Mesenchymal stem cell (in vitro differentiated cells and primary cell): ENCODE measurements around the gene RMC1.

ENCODE experiments used
- DNase-seq: peaks from one replicate; pipeline ENCODE4 v3.0.0-alpha.2; 2013
- H2AFZ ChIP-seq: one replicate; pipeline ENCODE4 v1.6.1; 2013; ENCODE audit warnings: low read depth, mild to moderate bottlenecking, control low read depth, inconsistent platforms, low read length, moderate library complexity
- H2AK5ac ChIP-seq: 2 replicates; pipeline ENCODE4 v1.6.1; 2013; ENCODE audit warnings: low read length, moderate library complexity, mild to moderate bottlenecking, inconsistent platforms; ENCODE audit not compliant: severe bottlenecking
- H2BK120ac ChIP-seq: one replicate; pipeline ENCODE4 v1.6.1; 2013; ENCODE audit warnings: low read depth, mild to moderate bottlenecking, inconsistent platforms, low read length, moderate library complexity
- H2BK12ac ChIP-seq, 2 experiments: one replicate each; pipeline ENCODE4 v1.6.1; 2013; ENCODE audit warnings: inconsistent platforms in 2 of 2, low read length in 2 of 2, mild to moderate bottlenecking in 2 of 2, moderate library complexity in 2 of 2, control low read depth in 1 of 2
- H2BK15ac ChIP-seq: one replicate; pipeline ENCODE4 v1.6.1; 2013; ENCODE audit warnings: mild to moderate bottlenecking, low read depth, inconsistent platforms; ENCODE audit not compliant: poor library complexity, severe bottlenecking
- H2BK5ac ChIP-seq: 2 replicates; pipeline ENCODE4 v1.6.1; 2013; ENCODE audit warnings: low read depth, mild to moderate bottlenecking, low read length, control low read depth, inconsistent platforms; ENCODE audit not compliant: poor library complexity, severe bottlenecking
- H3K14ac ChIP-seq, 2 experiments: one replicate each; pipeline ENCODE4 v1.6.1; 2013; ENCODE audit warnings: inconsistent platforms in 2 of 2, low read length in 2 of 2, control low read depth in 1 of 2, mild to moderate bottlenecking in 1 of 2, moderate library complexity in 1 of 2
- H3K18ac ChIP-seq, 2 experiments: one replicate each; pipeline ENCODE4 v1.6.1; 2013; ENCODE audit warnings: inconsistent platforms in 2 of 2, low read length in 2 of 2, control low read depth in 1 of 2, low read depth in 1 of 2, mild to moderate bottlenecking in 1 of 2
- H3K23ac ChIP-seq, 2 experiments: one replicate each; pipeline ENCODE4 v1.6.1; 2013; ENCODE audit warnings: inconsistent platforms in 2 of 2, low read length in 2 of 2, mild to moderate bottlenecking in 2 of 2, moderate library complexity in 2 of 2, control low read depth in 1 of 2
- H3K27ac ChIP-seq: 2 replicates; pipeline ENCODE4 v1.5.1; 2013; ENCODE audit warnings: mild to moderate bottlenecking, moderate library complexity, low read length, control low read depth, inconsistent platforms; ENCODE audit not compliant: poor library complexity, severe bottlenecking
- H3K27me3 ChIP-seq, 2 experiments: 2 replicates each; pipeline versions ENCODE4 v1.6.1 to v1.7.0; 2013; ENCODE audit warnings: low read length in 2 of 2, mild to moderate bottlenecking in 2 of 2, moderate library complexity in 2 of 2, control low read depth in 1 of 2, inconsistent platforms in 1 of 2; ENCODE audit not compliant: control insufficient read depth in 1 of 2, insufficient read depth in 1 of 2
- H3K36me3 ChIP-seq, 2 experiments: 2 replicates each; pipeline versions ENCODE4 v1.6.1 to v1.7.0; 2013; ENCODE audit warnings: low read length in 2 of 2, control low read depth in 1 of 2, inconsistent platforms in 1 of 2, low read depth in 1 of 2, mild to moderate bottlenecking in 1 of 2; ENCODE audit not compliant: insufficient read depth in 2 of 2, control insufficient read depth in 1 of 2
- H3K4ac ChIP-seq, 2 experiments: one replicate each; pipeline ENCODE4 v1.6.1; 2013; ENCODE audit warnings: inconsistent platforms in 2 of 2, low read length in 2 of 2, mild to moderate bottlenecking in 2 of 2, moderate library complexity in 2 of 2, control low read depth in 1 of 2, low read depth in 1 of 2
- H3K4me1 ChIP-seq: 2 replicates; pipeline ENCODE4 v1.6.1; 2013; ENCODE audit warnings: low read depth, low read length, control low read depth; ENCODE audit not compliant: control insufficient read depth, insufficient read depth
- H3K4me2 ChIP-seq: 2 replicates; pipeline ENCODE4 v1.6.1; 2013; ENCODE audit warnings: low read length, mild to moderate bottlenecking, inconsistent platforms; ENCODE audit not compliant: poor library complexity, severe bottlenecking
- H3K4me3 ChIP-seq, 2 experiments: 2 replicates each; pipeline versions ENCODE4 v1.5.1 to v1.7.0; 2013; ENCODE audit warnings: low read length in 2 of 2, mild to moderate bottlenecking in 2 of 2, control low read depth in 1 of 2, low read depth in 1 of 2; ENCODE audit not compliant: insufficient read depth in 1 of 2
- H3K79me1 ChIP-seq: replicated peaks from 2 replicates; pipeline ENCODE4 v1.6.1; 2013; ENCODE audit warnings: mild to moderate bottlenecking, control low read depth, low read length, inconsistent platforms; ENCODE audit not compliant: poor library complexity, severe bottlenecking
- H3K9ac ChIP-seq: 2 replicates; pipeline ENCODE4 v1.7.0; 2013; ENCODE audit warnings: mild to moderate bottlenecking, low read length, moderate library complexity
- H3K9me3 ChIP-seq: 2 replicates; pipeline ENCODE4 v1.7.0; 2013; ENCODE audit warnings: mild to moderate bottlenecking, low read length; ENCODE audit not compliant: control insufficient read depth
- H4K8ac ChIP-seq: one replicate; pipeline ENCODE4 v1.6.1; 2013; ENCODE audit warnings: inconsistent platforms, mild to moderate bottlenecking, low read length, moderate library complexity
- H4K91ac ChIP-seq: one replicate; pipeline ENCODE4 v1.6.1; 2013; ENCODE audit warnings: mild to moderate bottlenecking, low read length, inconsistent platforms
- WGBS: methylation state at CpG from one replicate; pipeline ENCODE4 v1.1.7; 2013; ENCODE audit warnings: mixed read lengths; 5-methylcytosine and 5-hydroxymethylcytosine counted together

The RMC1 gene

DNA sequence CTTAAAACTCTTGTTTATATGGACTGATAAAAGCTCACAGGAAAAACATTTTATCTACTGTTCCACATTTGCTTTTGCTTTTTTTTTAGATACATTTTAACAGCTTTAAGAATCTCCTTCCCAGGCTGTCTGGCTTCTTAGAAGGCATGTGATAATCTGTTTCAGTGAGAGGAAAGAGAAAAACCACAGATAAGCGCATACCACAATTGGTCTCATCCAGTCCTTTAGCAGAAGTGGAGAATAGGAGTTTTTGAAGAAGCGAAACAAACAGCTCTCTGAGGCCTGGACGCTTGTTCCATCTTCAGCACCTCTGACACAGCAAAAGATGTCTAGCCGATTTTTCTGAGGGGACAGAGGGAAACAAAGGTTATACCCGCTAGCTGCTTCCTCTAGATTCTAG is 37.6 kb downstream of the RMC1 start:
- peak; percentile 80 for DNase-seq
- WGBS, result 83% methylated on average over 5 of the region's 5 CpGs
- no peak overlapping the region for H2AFZ ChIP-seq
- H4K91ac ChIP-seq, result no peak overlapping the region
- no peaks in the 10 kb centered on the region for H3K9me3 ChIP-seq
- peaks cover 26% of the 10 kb centered on the region for H3K79me1 ChIP-seq
- H2AK5ac ChIP-seq, result no peak overlapping the region
- no peaks in the 10 kb centered on the region for H3K27me3 ChIP-seq
- H3K9ac ChIP-seq, result no peak overlapping the region
- H2BK15ac ChIP-seq, result no peak overlapping the region
- no peak overlapping the region for H2BK120ac ChIP-seq
- H3K36me3 ChIP-seq, result peaks cover 66 to 99% of the 10 kb centered on the region in 2 experiments
- H4K8ac ChIP-seq, result no peak overlapping the region
- H2BK12ac ChIP-seq, result no peak overlapping the region
- no peak overlapping the region for H3K23ac ChIP-seq
- peaks cover 9% of the 10 kb centered on the region for H3K4me1 ChIP-seq
- no peak overlapping the region for H3K4ac ChIP-seq
- no peak overlapping the region for H2BK5ac ChIP-seq
- H3K14ac ChIP-seq, result no peak overlapping the region
- H3K4me2 ChIP-seq, result no peak overlapping the region
- H3K4me3 ChIP-seq, result no peak overlapping the region
- no peak overlapping the region for H3K27ac ChIP-seq
- H3K18ac ChIP-seq, result no peak overlapping the region

DNA sequence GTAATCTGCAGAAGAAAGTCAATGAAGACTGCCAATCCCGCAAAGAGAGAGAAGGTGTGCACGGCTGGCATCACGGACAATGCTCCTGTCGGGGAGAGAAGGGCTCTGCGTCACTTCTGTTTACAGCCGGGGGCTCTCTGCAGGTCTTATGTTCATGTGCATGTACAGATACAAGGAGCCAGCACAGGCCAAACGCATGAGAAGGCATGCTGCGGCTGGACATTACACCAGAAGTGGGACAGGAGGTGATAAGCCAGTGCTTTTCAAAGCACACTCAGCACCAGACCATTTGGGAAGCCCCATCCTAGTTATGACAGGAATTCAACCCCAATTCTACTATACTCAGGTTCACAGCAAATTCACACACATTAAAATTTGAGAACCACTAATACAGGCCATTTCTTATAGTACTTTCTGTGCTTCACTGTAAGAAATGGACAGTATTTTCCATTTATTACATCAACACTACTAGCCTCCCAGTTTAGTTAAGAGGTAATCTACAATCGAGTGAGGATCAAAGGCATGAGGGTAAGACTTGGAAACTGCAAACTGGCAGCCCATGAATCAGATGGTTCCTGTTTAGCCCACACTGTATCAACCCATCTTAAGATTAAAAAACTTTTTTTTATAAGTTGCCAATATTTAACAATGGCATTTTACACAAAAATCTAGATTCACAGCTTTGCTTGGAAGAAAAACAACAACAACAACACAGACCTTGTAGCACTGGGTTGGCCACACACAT is 38.2 kb downstream of the RMC1 start:
- Histone ChIP-seq H3K27ac (no peak overlapping the region), H2AK5ac (no peak overlapping the region), H3K9me3 (no peaks in the 10 kb centered on the region), H3K4me1 (peaks cover 9% of the 10 kb centered on the region), H3K36me3 (peaks cover 61 to 97% of the 10 kb centered on the region in 2 experiments), H3K27me3 (no peaks in the 10 kb centered on the region), H3K4me3 (no peak overlapping the region), H3K23ac (no peak overlapping the region), H2BK120ac (no peak overlapping the region), H2BK12ac (no peak overlapping the region), H3K9ac (no peak overlapping the region), H3K79me1 (peaks cover 24% of the 10 kb centered on the region), H4K8ac (no peak overlapping the region), H3K4me2 (no peak overlapping the region), H2AFZ (no peak overlapping the region), H3K18ac (no peak overlapping the region), H4K91ac (no peak overlapping the region), H3K4ac (no peak overlapping the region), H2BK5ac (no peak overlapping the region), H3K14ac (no peak overlapping the region), H2BK15ac (no peak overlapping the region)
- 97% methylated on average over 9 of the region's 9 CpGs for WGBS
- no peak for DNase-seq

DNA sequence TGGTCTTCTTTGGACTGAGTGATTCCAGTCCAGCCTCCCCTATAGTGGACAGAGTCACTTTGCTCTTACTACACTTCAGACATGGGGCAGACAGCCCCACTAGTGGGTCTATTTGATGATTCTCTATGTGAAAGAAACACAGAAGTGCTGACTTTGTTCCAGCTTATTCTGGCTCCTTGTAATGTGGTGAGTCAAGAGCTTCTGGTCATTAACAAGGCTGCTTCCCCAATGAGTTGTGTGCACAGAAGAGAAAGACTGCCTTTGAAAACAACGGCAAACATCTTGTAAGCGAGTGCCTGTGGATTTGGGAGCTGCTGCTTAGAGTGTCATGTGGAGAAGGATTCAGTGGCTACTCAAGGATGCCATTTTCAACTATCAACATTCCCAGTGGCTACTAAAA is 39.1 kb downstream of the RMC1 start:
- Histone ChIP-seq H3K23ac (no peak overlapping the region), H3K18ac (no peak overlapping the region), H2BK15ac (no peak overlapping the region), H3K4me1 (peaks cover 11% of the 10 kb centered on the region), H2BK5ac (no peak overlapping the region), H3K14ac (no peak overlapping the region), H3K4me2 (no peak overlapping the region), H2AFZ (no peak overlapping the region), H4K8ac (no peak overlapping the region), H3K36me3 (peaks cover 56 to 97% of the 10 kb centered on the region in 2 experiments), H4K91ac (no peak overlapping the region), H2BK12ac (no peak overlapping the region), H2AK5ac (no peak overlapping the region), H2BK120ac (no peak overlapping the region), H3K9me3 (no peaks in the 10 kb centered on the region), H3K9ac (no peak overlapping the region), H3K27ac (no peak overlapping the region), H3K79me1 (peaks cover 17% of the 10 kb centered on the region), H3K4ac (no peak overlapping the region), H3K4me3 (no peak overlapping the region), H3K27me3 (no peaks in the 10 kb centered on the region)
- no peak for DNase-seq
- WGBS, result 96% methylated on average over 2 of the region's 2 CpGs

- H3K4me3 ChIP-seq, result no peak overlapping the region
- H3K27ac ChIP-seq, result no peak overlapping the region
- no peak overlapping the region for H2BK120ac ChIP-seq
- H3K23ac ChIP-seq, result no peak overlapping the region
- H2BK12ac ChIP-seq, result no peak overlapping the region
- H3K27me3 ChIP-seq, result no peaks in the 10 kb centered on the region
- H2AFZ ChIP-seq, result no peak overlapping the region
- H3K36me3 ChIP-seq, result peaks cover 46 to 97% of the 10 kb centered on the region in 2 experiments
- no peak overlapping the region for H3K9ac ChIP-seq
- peaks cover 3% of the 10 kb centered on the region for H3K4me1 ChIP-seq
- no peak overlapping the region for H3K4ac ChIP-seq
- H2AK5ac ChIP-seq, result no peak overlapping the region
- H3K14ac ChIP-seq, result no peak overlapping the region
- no peak overlapping the region for H2BK15ac ChIP-seq
- no peak overlapping the region for H3K18ac ChIP-seq
- H4K91ac ChIP-seq, result no peak overlapping the region
- no peaks in the 10 kb centered on the region for H3K9me3 ChIP-seq
- no peak for DNase-seq
- peaks cover 17% of the 10 kb centered on the region for H3K79me1 ChIP-seq
- 92% methylated on average over 12 of the region's 13 CpGs for WGBS
- no peak overlapping the region for H3K4me2 ChIP-seq
- no peak overlapping the region for H2BK5ac ChIP-seq
- H4K8ac ChIP-seq, result no peak overlapping the region
Measured at GRCh38 chr18:23545247-23545789, 42.0 kb downstream of the RMC1 start.
